Esophagus squamous epithelium (tissue), 4 donors: ENCODE results near the gene ATXN1.
"Not testable (repeated sequence)": the region's sequence is repeated elsewhere in the genome, so short reads cannot be mapped to it uniquely, and the experiment has no call there.

Source experiments
- POLR2A ChIP-seq, 4 donors: fragments of 450-650 bp; IDR thresholded peaks; one replicate each; pipeline ENCODE4 v1.6.1; 2017; ENCODE audit warnings: antibody characterized with exemption in 4 of 4, mild to moderate bottlenecking in 4 of 4, moderate library complexity in 3 of 4
- TF ChIP-seq, protein P1 (sequence below), 6 experiments: fragments of 450-650 bp in 4 of 6; fragments of 200-600 bp in 2 of 6; sonication (generic) in 2 of 6; IDR thresholded peaks; one replicate each; pipeline ENCODE4 v1.5.1; 2016 to 2019; ENCODE audit warnings: antibody characterized with exemption in 6 of 6, mild to moderate bottlenecking in 4 of 6, moderate library complexity in 4 of 6

DNA sequence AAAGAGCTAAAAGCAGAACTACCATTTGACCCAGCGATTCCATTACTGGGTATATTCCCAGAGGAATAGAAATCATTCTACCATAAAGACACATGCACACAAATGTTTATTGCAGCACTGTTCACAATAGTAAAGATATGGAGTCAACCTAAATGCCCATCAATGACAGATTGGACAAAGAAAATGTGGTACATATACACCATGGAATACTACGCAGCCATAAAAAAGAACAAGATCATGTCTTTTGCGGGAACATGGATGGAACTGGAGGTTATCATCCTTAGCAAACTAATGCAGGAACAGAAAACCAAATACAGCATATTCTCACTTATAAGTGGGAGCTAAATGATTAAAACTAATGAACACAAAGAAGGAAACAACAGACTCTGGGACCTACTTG is 23.7 kb upstream of the ATXN1 start:
- TF ChIP-seq POLR2A (IDR thresholded peaks at IDR 0.05): not testable (repeated sequence)
- TF ChIP-seq, protein P1, sequence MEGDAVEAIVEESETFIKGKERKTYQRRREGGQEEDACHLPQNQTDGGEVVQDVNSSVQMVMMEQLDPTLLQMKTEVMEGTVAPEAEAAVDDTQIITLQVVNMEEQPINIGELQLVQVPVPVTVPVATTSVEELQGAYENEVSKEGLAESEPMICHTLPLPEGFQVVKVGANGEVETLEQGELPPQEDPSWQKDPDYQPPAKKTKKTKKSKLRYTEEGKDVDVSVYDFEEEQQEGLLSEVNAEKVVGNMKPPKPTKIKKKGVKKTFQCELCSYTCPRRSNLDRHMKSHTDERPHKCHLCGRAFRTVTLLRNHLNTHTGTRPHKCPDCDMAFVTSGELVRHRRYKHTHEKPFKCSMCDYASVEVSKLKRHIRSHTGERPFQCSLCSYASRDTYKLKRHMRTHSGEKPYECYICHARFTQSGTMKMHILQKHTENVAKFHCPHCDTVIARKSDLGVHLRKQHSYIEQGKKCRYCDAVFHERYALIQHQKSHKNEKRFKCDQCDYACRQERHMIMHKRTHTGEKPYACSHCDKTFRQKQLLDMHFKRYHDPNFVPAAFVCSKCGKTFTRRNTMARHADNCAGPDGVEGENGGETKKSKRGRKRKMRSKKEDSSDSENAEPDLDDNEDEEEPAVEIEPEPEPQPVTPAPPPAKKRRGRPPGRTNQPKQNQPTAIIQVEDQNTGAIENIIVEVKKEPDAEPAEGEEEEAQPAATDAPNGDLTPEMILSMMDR (IDR thresholded peaks at IDR 0.05): not testable (repeated sequence)
